Mammary epithelial cell (primary cell): ENCODE data around the gene ADCY7.

Experiments used
- EZH2 ChIP-seq: IDR thresholded peaks from 2 replicates; pipeline ENCODE4 v1.6.1; 2012; ENCODE audit warnings: low read length, inconsistent platforms, borderline replicate concordance
- TF ChIP-seq, protein P1 (sequence below), 2 donors: IDR thresholded peaks in 1 of 2; conservative IDR thresholded peaks in 1 of 2; 2 replicates each; pipeline ENCODE4 v1.5.1; 2011 to 2012; ENCODE audit warnings: inconsistent platforms in 2 of 2, low read length in 2 of 2, mild to moderate bottlenecking in 2 of 2, control low read depth in 1 of 2, low read depth in 1 of 2; ENCODE audit not compliant: insufficient read depth in 1 of 2; ENCODE audit errors: extremely low read depth in 1 of 2

DNA sequence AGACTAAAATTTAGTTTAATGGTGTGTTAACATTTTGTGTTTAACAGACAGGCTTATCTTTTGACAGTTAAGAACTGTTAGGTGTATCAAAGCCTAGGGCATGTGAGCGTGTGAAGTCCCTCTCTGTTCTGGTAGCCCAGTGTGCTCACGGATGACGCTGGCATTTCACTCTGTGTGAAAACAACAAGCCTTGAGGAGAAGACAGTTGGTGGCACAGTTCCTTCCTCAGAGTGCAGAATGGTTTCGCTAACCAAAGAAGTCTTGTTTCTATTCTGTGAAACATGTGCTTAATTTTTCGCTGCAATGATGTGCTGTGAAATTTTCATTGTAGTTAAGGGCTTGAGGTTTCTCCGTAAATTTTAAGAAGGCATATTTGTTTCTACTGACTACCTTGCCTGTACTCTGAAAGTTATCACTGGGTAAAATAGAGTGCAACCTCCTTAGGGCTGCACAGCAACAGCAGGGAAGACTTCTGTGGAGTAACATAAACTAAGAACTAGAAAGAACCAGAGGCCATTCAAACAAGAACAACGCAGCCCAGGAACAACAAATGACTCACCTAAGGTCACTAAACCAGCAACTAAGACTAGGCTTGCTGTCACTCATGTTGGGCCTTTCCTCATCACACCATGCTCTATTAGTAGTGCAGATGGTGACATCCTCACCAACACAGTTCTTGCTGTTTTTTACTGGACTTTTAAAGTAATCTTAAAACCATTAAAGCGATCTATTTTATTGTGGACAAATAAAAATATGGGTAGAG, 69.0 kb downstream of the ADCY7 start:
- TF ChIP-seq EZH2, result no peak
- TF ChIP-seq, protein P1, sequence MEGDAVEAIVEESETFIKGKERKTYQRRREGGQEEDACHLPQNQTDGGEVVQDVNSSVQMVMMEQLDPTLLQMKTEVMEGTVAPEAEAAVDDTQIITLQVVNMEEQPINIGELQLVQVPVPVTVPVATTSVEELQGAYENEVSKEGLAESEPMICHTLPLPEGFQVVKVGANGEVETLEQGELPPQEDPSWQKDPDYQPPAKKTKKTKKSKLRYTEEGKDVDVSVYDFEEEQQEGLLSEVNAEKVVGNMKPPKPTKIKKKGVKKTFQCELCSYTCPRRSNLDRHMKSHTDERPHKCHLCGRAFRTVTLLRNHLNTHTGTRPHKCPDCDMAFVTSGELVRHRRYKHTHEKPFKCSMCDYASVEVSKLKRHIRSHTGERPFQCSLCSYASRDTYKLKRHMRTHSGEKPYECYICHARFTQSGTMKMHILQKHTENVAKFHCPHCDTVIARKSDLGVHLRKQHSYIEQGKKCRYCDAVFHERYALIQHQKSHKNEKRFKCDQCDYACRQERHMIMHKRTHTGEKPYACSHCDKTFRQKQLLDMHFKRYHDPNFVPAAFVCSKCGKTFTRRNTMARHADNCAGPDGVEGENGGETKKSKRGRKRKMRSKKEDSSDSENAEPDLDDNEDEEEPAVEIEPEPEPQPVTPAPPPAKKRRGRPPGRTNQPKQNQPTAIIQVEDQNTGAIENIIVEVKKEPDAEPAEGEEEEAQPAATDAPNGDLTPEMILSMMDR (conservative IDR thresholded peaks at IDR 0.05 in 1 of 2, IDR thresholded peaks at IDR 0.05 in 1 of 2; ENCODE audit: extremely low read depth in 1 of 2, insufficient read depth in 1 of 2, low read depth in 1 of 2, low read length in 2 of 2), result no peak
